HG02885 (cell line): ENCODE data around the gene RHBG.
"Not testable (repeated sequence)": the region's sequence is repeated elsewhere in the genome, so short reads cannot be mapped to it uniquely, and the experiment has no call there.

ENCODE experiments used
- ATAC-seq: cut with Tn5 transposase; IDR thresholded peaks from one replicate; pipeline ENCODE4 v1.9.1; 2021; ENCODE audit warnings: mild to moderate bottlenecking; ENCODE audit not compliant: unreplicated experiment, poor library complexity

Gene RHBG

DNA sequence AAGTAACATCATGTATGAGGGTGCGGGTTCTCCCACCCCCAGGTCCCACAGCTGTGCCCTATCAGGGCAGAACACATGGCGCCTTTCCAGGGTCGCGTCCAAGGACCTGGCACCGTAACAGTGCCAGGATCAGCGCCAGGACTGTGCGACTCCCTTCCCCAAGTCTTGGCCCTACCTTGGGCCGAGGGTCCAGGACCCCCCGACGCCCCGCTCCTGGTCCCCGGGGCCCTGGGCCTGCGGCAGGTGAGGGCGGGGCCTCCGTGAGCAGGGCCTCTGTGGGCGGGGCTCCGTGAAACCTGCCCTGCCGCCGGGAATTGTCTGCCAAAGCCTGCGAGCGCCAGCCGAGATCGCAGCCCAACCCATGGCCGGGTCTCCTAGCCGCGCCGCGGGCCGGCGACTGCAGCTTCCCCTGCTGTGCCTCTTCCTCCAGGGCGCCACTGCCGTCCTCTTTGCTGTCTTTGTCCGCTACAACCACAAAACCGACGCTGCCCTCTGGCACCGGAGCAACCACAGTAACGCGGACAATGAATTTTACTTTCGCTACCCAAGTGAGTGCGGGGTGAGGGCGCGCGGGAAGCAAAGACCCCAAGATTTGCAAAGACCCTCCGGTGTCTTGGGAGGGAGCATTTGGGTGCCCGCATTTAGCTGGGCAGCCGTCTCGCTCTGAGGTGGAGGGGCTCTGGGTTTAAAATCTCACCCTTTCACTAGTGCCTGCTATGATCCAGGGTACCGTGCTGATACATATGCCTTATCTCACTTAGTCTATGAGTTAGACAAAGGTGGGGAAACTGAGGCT is at the start of gene RHBG:
RHBG (plus strand) TSS at position 323 of the 796 bp plus-strand sequence; CDS start at position 362, 39 bp downstream.
- ATAC-seq = no peak

DNA sequence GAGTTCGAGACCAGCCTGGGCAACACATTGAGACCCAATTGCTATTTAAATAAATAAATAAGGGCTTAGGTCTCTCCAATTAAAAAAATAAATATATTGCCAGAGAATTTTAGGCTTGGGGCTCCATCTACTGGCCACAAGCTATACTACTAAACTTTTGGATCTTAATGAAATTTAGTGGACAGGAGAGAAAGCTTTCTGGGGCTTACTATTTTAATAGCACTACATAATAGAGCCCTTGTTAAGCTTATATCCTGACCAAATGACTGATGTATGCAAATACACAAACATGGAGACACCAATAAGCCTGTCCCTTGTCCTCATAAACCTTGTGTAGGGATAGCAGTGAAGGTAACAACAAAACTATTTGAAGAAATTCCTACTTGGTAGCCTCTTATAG is 49.3 kb upstream of the RHBG start:
- ATAC-seq = no peak

DNA sequence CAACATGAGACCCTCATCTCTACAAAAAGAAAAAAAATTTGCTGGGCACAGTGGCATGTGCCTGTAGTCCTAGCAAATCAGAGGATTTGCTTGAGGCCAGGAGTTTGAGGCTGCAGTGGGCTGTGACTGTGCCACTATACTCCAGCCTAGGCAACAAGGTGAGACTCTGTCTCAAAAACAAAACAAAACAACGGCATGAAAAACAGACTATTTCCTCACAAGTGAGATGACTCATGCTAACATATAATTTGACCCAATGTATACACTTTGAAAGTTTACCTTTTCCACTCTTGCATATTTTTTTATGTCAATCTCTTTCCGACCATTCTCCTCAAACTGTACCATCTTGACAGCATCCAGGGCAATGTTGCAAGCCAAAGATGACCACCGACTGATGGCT is 48.5 kb upstream of the RHBG start:
- ATAC-seq = no peak

DNA sequence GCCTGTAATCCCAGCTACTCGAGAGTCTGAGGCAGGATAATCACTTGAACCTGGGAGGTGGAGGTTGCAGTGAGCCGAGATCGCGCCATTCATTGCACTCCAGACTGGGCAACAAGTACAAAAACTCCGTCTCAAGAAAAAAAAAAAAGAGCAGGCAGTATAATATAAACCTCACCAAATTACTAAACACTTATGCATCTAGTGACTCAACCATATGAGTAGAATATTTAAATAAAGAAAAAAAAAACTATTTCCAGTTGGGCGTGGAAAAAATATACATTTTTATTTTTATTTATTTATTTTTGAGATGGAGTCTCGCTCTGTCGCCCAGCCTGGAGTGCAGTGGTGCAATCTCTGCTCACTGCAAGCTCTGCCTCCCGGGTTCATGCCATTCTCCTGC is 45.8 kb upstream of the RHBG start:
- ATAC-seq = not testable (repeated sequence)

GRCh38 chr1:156336242-156336641 is 32.8 kb upstream of the RHBG start:
- ATAC-seq = no peak

- no peak for ATAC-seq
Observed at GRCh38 chr1:156337052-156337887, 31.7 kb upstream of the RHBG start.

DNA sequence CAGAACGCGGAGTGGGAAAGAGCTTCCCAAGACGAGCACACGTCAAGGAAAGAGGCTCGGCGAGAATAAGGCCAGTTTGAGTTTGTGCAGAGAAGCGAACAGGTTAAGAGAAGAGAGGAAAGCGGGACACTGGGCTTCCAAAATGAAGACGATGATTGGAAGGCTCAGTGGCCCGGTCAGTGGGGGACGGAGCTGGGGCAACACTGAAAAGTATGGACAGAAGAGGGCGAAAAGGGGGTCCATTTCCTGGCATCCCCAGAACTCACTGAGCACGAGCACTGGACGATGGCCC is 31.2 kb upstream of the RHBG start:
- no peak for ATAC-seq

GRCh38 chr1:156338180-156338976 is 30.6 kb upstream of the RHBG start, which contains the start of the genes CCT3 and TSACC:
CCT3 (minus strand) TSS chr1:156338292; CDS start chr1:156338184, 108 bp downstream.
TSACC (plus strand) TSS chr1:156338526; CDS start chr1:156339758, 1,232 bp downstream.
- ATAC-seq = peak; percentile 91

DNA sequence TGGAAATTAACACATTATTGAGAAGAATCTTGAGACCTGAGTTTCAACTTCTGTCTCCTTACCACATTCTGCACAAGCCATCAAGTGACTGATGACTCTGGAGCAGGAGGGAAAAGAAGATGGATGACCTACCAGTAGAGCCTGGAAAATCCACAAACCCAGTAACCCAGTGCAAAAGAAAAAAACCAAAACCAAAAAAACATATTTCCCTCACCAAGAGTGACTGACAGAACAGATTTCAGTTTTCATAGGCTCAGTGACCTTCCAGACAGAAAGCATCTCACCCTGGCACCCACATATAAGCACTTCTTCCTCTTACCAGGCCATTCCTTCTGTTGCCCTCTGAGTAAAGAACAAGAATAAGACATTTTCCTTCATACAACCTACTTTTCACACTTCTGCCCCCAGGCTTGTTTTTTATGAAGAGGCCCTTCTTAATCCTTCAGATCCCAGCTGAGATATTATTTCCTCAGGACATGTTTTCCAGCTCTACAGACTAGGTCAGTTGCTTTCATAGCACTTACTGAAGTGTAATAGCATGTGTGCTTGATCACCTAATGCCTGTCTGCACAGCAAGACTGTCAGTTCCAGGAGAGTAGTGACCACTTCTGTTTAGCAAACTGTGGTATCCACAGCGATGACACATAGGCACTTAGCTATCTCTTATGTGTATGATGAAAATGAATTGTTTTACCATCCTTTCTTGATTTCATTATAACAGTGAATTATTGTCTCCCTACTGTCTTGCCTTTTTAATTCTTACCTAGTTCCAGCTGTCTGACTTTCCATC is 26.6 kb upstream of the RHBG start:
- no peak for ATAC-seq

DNA sequence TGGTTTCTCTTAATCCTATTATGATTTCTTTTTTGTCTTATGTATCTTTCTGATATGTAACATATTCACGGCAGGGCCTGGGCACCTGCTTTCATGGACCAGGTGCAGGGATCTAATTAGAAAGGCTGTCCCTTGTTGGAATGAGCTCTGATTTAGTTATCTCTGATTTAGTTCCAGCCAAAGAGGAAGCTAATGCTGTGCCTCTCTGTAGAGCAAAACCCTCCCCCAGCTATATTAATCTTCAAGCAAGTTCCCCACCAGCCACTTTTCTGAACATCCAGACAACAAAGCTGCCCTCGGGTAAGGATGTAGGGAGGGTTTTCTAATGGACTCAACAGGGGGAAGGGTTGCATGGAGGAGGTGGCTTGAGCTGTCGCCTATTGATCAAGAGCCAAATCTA is 24.6 kb upstream of the RHBG start:
- no peak for ATAC-seq

GRCh38 chr1:156346035-156346434 is 23.0 kb upstream of the RHBG start:
- ATAC-seq = not testable (repeated sequence)

GRCh38 chr1:156346636-156347035 is 22.4 kb upstream of the RHBG start:
- no peak for ATAC-seq

- ATAC-seq = no peak
Observed at GRCh38 chr1:156347331-156347730, 21.7 kb upstream of the RHBG start.

GRCh38 chr1:156352481-156352880 is 16.5 kb upstream of the RHBG start:
- ATAC-seq = not testable (repeated sequence)

GRCh38 chr1:156356262-156356874 is 12.6 kb upstream of the RHBG start:
- no peak for ATAC-seq

DNA sequence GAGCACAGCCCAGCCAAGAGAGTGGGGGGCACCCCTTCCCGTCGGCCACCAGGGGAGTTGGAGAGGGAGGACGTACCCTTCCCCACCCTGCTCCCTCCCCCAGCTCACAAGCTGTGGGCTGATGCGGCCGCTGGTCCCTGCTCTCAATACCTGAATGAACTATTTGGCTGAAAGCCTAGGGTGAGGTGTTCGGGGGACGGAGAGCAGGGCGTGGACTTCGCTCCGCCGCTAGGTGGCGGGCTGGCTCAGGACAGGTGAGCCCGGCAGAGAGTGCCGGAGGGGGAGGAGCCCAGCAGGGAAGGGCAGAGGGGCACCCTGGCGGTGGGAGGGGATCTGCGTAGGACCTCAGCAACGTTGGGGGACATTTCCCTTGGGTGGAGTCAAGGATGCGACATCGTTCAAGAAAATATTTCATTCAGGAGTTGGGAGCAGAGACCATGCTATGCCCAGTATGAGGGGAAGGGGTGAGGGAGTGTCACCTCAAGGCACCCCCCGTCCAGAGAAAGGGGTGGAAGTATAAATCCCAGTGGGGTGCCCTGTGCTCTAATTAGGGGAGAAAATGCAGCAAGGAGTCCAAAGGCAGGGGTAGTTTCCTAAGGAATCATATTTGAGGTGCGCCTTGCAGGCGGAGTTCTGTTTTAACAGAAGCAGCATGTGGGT is 12.0 kb upstream of the RHBG start:
- ATAC-seq = peak; percentile 59

DNA sequence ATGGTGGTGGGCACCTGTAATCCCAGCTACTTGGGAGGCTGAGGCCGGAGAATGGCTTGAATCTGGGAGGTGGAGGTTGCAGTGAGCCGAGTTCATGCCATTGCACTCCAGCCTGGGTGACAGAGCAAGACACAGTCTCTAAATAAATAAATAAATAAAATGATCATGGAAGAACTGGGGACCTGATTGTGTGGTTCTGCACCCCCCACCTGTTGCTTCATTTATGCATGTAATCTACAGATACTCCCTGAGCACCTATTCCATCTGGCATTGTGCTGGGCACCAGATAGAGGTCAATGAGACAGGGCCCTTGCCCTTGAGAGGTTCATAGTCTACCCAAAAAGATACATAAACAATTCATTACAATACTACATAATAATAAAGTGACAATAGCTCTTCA is 11.0 kb upstream of the RHBG start:
- no peak for ATAC-seq

DNA sequence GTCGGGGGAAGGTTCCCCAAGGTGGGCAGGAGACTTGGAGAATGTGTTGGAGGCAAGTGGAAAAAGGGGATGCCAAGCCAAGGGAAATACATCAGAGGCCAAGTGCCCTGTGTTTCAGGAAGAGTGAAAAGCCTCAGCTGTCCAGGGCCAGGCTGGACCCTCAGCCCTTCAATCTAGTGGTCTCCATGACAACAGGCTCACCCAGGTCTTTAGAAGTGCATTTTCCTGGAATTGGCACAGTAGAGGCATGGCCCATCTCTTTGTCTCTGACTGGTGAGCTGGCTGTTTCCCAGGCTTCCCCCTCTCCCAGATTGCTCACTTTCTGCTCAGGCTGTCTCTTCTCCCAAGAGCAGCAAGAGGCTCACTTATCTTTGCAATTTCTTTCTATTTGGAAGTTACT is 10.4 kb upstream of the RHBG start:
- ATAC-seq = no peak

DNA sequence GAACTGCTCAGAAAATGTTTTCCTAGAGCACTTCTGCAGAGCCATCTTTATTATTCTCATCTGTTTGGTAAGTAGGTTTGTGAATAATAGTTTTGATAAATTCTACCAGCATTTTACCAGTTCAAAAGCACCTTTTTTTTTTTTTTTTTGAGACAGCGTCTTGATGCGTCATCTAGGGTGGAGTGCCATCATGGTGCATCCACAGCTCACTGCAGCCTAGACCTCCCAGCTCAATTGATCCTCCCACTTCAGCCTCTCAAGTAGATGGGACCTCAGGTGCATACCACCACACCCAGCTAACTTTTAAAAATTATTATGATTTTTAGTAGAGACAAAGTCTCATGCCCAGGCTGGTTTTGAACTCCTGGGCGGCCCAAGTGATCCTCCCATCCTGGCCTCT is 9.8 kb upstream of the RHBG start:
- no peak for ATAC-seq
